HUES64 (cell line): ENCODE results near the gene FEV.

ENCODE experiments used
- H3K27ac ChIP-seq: 2 replicates; pipeline ENCODE4 v1.7.0; 2013; ENCODE audit warnings: low read depth, low read length, inconsistent platforms
- H3K27me3 ChIP-seq: 2 replicates; pipeline ENCODE4 v1.6.1; 2013; ENCODE audit warnings: mild to moderate bottlenecking, low read length; ENCODE audit not compliant: insufficient read depth
- H3K36me3 ChIP-seq: 2 replicates; pipeline ENCODE4 v1.6.1; 2013; ENCODE audit warnings: mild to moderate bottlenecking, low read length; ENCODE audit not compliant: insufficient read depth
- H3K4me1 ChIP-seq: 2 replicates; pipeline ENCODE4 v1.6.1; 2013; ENCODE audit warnings: mild to moderate bottlenecking, low read length, moderate library complexity; ENCODE audit not compliant: insufficient read depth
- H3K4me3 ChIP-seq: 2 replicates; pipeline ENCODE4 v1.5.1; 2013; ENCODE audit warnings: mild to moderate bottlenecking, low read length, moderate library complexity
- H3K9ac ChIP-seq: 2 replicates; pipeline ENCODE4 v1.6.1; 2013; ENCODE audit warnings: mild to moderate bottlenecking, low read depth, low read length
- H3K9me3 ChIP-seq: 2 replicates; pipeline ENCODE4 v1.6.1; 2013; ENCODE audit warnings: low read depth, low read length; ENCODE audit not compliant: insufficient read depth
- WGBS: fragments of 150-250, 120-280 bp; methylation state at CpG from one replicate; pipeline ENCODE4 v1.1.7; 2013; ENCODE audit warnings: missing lambda C conversion rate; 5-methylcytosine and 5-hydroxymethylcytosine counted together

The FEV gene

GRCh38 chr2:218983934-218984238, 1.1 kb downstream of the FEV start:
- Histone ChIP-seq H3K4me1 (0 out of 2 replicates have a peak, but pooled peaks cover 2% of the 10 kb centered on the region), H3K27ac (no peak overlapping the region), H3K4me3 (no peak overlapping the region), H3K36me3 (no peaks in the 10 kb centered on the region), H3K9me3 (no peaks in the 10 kb centered on the region), H3K9ac (no peak overlapping the region), H3K27me3 (peaks cover 99% of the 10 kb centered on the region)
- WGBS, result 6% methylated on average over 10 of the region's 10 CpGs

DNA sequence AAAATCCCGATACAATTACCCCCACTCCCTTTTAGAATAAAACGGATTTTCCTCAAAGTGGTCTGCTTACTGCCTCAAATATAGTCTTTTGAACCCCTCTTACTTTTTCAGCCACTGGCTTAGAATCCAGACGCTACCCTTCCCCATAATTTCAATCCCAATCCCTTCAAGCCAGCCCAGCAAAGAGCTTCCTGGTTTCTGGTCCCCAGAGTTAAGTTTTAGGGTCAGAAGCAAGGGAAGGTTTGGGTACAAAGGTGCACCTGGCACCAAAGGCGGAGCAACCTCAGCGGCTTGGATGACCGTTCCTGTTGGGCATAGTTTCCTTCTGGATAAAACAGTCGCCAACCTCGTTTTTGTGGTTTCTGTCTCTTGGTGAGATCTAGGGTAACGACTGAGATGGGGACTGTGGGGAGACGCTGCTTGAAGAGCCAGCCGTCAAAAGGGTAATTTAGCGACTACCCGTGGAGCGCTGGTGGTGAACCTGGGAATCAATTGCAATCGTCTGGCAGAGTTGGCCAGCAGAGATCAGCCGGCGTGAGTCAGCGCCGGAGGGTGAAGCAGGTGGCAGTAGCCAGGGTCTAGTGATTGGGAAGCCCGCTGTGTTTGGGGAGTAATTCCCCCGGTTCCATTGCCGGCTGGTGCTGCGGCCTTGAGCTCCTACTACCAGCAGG, 1.6 kb downstream of the FEV start:
- Histone ChIP-seq H3K4me1 (0 out of 2 replicates have a peak, but pooled peaks cover 2% of the 10 kb centered on the region), H3K4me3 (no peak overlapping the region), H3K9ac (no peak overlapping the region), H3K36me3 (no peaks in the 10 kb centered on the region), H3K27me3 (peaks cover 99% of the 10 kb centered on the region), H3K27ac (no peak overlapping the region), H3K9me3 (no peaks in the 10 kb centered on the region)
- WGBS, result 9% methylated on average over 23 of the region's 23 CpGs

DNA sequence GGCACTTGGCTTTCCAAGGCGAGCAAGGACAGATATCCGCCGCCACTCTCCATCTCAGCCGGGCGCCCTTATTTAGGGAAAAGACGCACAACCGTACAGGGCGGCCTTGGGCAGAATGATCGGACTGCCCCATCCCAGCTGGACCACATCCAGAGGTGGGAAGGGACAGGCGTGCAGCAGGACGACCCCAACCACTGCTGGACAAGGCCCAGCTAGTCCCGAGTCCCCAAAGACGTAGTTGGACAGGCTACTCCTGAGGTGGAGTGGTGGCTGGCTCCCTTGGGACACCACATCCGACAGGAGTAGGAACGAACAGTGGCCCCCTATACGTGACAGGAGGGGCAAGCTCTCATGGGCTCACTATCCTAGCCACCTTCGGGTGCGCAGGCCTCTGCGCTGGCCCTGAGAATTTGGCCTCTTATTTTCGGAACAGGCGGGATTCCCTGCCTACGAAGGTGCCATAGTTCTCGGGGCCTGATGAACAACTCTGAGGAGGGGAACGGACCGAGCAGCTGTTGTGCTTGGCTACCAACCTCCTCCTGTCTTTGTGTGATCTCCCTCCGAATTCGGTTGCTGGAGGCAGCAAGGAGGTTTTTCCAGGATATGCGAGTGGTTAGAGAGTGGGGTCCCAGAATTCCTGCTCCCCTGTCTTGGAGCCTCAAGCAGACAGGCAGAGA, 2.3 kb downstream of the FEV start:
- Histone ChIP-seq H3K27me3 (peaks cover 99% of the 10 kb centered on the region), H3K9me3 (no peaks in the 10 kb centered on the region), H3K4me1 (0 out of 2 replicates have a peak, but pooled peaks cover 2% of the 10 kb centered on the region), H3K4me3 (no peak overlapping the region), H3K27ac (no peak overlapping the region), H3K9ac (no peak overlapping the region), H3K36me3 (no peaks in the 10 kb centered on the region)
- 8% methylated on average over 28 of the region's 28 CpGs for WGBS

GRCh38 chr2:218981881-218982585, 3.0 kb downstream of the FEV start:
- H3K9ac ChIP-seq, result no peak overlapping the region
- WGBS, result 1% methylated on average over 69 of the region's 69 CpGs
- H3K27me3 ChIP-seq, result peaks cover 99% of the 10 kb centered on the region
- 0 out of 2 replicates have a peak overlapping the region, but pooled peaks have one; percentile 0 for H3K4me3 ChIP-seq
- H3K36me3 ChIP-seq, result no peaks in the 10 kb centered on the region
- 0 out of 2 replicates have a peak, but pooled peaks cover 2% of the 10 kb centered on the region for H3K4me1 ChIP-seq
- no peaks in the 10 kb centered on the region for H3K9me3 ChIP-seq
- H3K27ac ChIP-seq, result no peak overlapping the region

DNA sequence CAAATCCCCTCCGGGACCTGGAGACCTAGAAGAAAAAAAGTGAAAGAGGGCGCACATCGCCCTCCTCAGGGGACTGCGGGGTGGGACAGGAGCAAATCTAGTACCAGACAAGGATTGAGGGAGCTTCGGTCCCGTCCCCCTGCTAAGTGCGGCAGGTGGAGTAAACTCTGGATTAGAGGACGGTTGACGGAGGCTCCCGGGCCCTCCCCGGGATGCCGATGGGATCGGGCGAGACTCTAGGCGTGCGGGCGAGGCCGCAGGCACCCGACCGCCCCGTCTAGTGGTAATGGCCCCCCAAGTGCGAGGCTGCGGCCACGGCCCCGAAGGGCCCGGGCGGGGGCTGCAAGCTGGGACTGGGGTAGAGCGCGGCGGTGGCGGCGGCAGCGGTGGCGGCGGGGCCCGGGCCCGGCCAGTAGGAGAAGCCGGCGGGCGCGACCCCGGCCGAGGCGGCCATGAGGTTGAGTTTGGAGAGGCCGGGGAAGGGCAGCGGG, 3.5 kb downstream of the FEV start:
- H3K4me1 ChIP-seq, result 0 out of 2 replicates have a peak, but pooled peaks cover 2% of the 10 kb centered on the region
- no peak overlapping the region for H3K4me3 ChIP-seq
- no peaks in the 10 kb centered on the region for H3K9me3 ChIP-seq
- H3K27me3 ChIP-seq, result peaks cover 99% of the 10 kb centered on the region
- H3K9ac ChIP-seq, result no peak overlapping the region
- 2% methylated on average over 46 of the region's 46 CpGs for WGBS
- H3K36me3 ChIP-seq, result no peaks in the 10 kb centered on the region
- no peak overlapping the region for H3K27ac ChIP-seq

DNA sequence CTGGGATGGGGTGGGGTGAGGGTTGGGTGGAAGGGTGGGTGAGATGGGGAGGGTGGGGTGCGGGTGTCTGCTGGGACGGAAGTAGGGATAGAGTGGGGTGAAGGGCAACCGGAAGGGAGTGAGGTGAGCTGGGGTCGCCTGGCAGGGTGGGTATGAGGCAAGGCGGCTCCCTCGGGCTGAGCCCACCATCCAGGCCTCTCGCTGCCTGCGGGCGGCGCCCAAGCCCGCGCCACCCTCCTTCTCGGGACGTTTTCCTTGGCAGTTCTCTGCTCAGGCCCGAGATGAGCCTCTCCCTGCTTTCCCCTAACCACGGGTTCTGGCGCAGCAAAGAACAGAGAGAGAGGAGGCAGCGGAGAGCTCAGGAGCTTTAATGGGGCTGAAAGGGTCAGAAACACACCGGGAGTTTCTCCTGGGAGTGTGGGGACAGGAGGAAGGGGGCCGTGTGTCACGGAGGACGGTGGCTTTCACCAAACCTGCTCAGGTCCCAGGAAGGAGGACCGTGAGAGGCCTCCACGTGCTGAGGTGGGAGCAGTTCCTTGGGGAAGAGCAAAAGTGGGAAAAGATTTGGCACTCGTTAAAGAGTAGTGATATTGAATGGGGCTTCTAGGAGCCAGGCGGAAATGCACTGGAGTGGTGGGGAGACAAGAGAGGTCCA, 4.1 kb downstream of the FEV start:
- WGBS, result 3% methylated on average over 26 of the region's 26 CpGs
- H3K27me3 ChIP-seq, result peaks cover 99% of the 10 kb centered on the region
- H3K36me3 ChIP-seq, result no peaks in the 10 kb centered on the region
- 0 out of 2 replicates have a peak, but pooled peaks cover 2% of the 10 kb centered on the region for H3K4me1 ChIP-seq
- no peak overlapping the region for H3K4me3 ChIP-seq
- H3K9me3 ChIP-seq, result no peaks in the 10 kb centered on the region
- no peak overlapping the region for H3K9ac ChIP-seq
- no peak overlapping the region for H3K27ac ChIP-seq

GRCh38 chr2:218979846-218980734, 4.9 kb downstream of the FEV start:
- WGBS, result 4% methylated on average over 39 of the region's 39 CpGs
- no peaks in the 10 kb centered on the region for H3K9me3 ChIP-seq
- H3K9ac ChIP-seq, result no peak overlapping the region
- peak overlapping the region; percentile 35 for H3K4me3 ChIP-seq
- 0 out of 2 replicates have a peak, but pooled peaks cover 2% of the 10 kb centered on the region for H3K4me1 ChIP-seq
- H3K36me3 ChIP-seq, result no peaks in the 10 kb centered on the region
- H3K27ac ChIP-seq, result no peak overlapping the region
- peaks cover 99% of the 10 kb centered on the region for H3K27me3 ChIP-seq

GRCh38 chr2:218975060-218975777, 9.8 kb downstream of the FEV start:
- Histone ChIP-seq H3K9ac (no peak overlapping the region), H3K4me3 (no peak overlapping the region), H3K36me3 (no peaks in the 10 kb centered on the region), H3K27ac (no peak overlapping the region), H3K4me1 (0 out of 2 replicates have a peak, but pooled peaks cover 2% of the 10 kb centered on the region), H3K9me3 (no peaks in the 10 kb centered on the region), H3K27me3 (peaks cover 88% of the 10 kb centered on the region)
- WGBS, result 67% methylated on average over 4 of the region's 4 CpGs

GRCh38 chr2:218970894-218971293, 14.1 kb downstream of the FEV start:
- Histone ChIP-seq H3K27ac (no peak overlapping the region), H3K36me3 (no peaks in the 10 kb centered on the region), H3K9ac (no peak overlapping the region), H3K9me3 (no peaks in the 10 kb centered on the region), H3K27me3 (peaks cover 76% of the 10 kb centered on the region), H3K4me1 (no peaks in the 10 kb centered on the region), H3K4me3 (no peak overlapping the region)
- 35% methylated on average over 1 of the region's 1 CpG for WGBS
